Stomach smooth muscle (tissue), 2 donors: Measurements from ENCODE around the gene DENND4A.

Experiments used
- H3K27ac ChIP-seq: one replicate; pipeline ENCODE4 v1.7.0; 2013; ENCODE audit warnings: mild to moderate bottlenecking, low read length, inconsistent platforms
- H3K27me3 ChIP-seq, 2 donors: one replicate each; pipeline ENCODE4 v1.7.0; 2013; ENCODE audit warnings: low read length in 2 of 2; ENCODE audit not compliant: insufficient read depth in 2 of 2, control insufficient read depth in 1 of 2
- H3K36me3 ChIP-seq, 2 donors: one replicate each; pipeline ENCODE4 v1.7.0; 2013; ENCODE audit warnings: low read length in 2 of 2; ENCODE audit not compliant: control insufficient read depth in 2 of 2, insufficient read depth in 2 of 2
- H3K4me1 ChIP-seq: one replicate; pipeline ENCODE4 v1.7.0; 2013; ENCODE audit warnings: low read length; ENCODE audit not compliant: control insufficient read depth, insufficient read depth
- H3K4me3 ChIP-seq, 2 donors: one replicate each; pipeline ENCODE4 v1.7.0; 2013; ENCODE audit warnings: low read length in 2 of 2
- H3K9ac ChIP-seq, 2 donors: one replicate each; pipeline ENCODE4 v1.7.0; 2013; ENCODE audit warnings: low read length in 2 of 2, mild to moderate bottlenecking in 1 of 2
- H3K9me3 ChIP-seq, 2 donors: one replicate each; pipeline ENCODE4 v1.7.0; 2013; ENCODE audit warnings: low read length in 2 of 2; ENCODE audit not compliant: control insufficient read depth in 2 of 2
- donor health status: healthy.
- donor health status: Pancreatic carcinoma.

The DENND4A gene

DNA sequence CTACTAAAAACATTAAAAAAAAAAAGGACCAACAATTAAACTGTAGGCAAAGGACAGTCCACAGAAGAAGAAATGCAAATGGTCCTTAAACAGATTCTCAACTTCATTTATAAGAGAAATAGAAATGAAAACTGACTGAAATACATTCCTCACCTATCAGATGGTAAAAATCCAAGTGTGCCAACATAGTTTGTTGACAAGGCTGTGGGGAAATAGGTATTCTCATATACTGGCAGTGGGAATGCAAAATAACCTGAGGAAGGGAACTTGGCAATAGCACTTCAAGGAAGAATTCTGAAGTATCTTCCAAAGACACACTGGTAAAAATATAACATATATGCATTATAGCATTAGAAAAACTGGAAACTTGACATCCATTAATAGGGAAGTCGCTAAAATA is 116.5 kb downstream of the DENND4A start:
- Histone ChIP-seq H3K4me3 (no peak overlapping the region), H3K36me3 (peaks cover 8 to 12% of the 10 kb centered on the region in 2 donors), H3K9me3 (no peaks in the 10 kb centered on the region), H3K27me3 (no peaks in the 10 kb centered on the region), H3K27ac (no peak overlapping the region), H3K4me1 (no peaks in the 10 kb centered on the region), H3K9ac (no peak overlapping the region)

DNA sequence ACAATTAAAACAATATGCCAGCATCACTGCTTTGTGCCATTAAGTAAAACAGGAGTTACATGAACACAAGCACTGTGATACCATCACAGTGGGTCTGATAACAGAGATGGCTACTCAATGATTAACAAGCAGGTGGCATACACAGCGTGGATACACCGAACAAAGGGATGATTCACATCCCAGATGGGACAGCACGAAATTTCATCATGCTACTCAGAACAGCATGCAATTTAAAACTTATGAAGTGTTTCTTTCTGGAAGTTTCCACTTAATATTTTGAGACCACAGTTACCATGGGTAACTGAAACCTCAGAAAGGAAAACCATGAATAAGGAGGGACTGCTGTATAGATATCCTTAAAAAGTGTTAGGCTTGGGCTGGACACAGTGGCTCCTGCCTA is 125.8 kb downstream of the DENND4A start:
- no peak overlapping the region for H3K9ac ChIP-seq
- H3K4me3 ChIP-seq: no peak overlapping the region
- H3K4me1 ChIP-seq: no peaks in the 10 kb centered on the region
- H3K36me3 ChIP-seq: peaks cover 28 to 29% of the 10 kb centered on the region in 2 donors
- H3K27ac ChIP-seq: no peak overlapping the region
- no peaks in the 10 kb centered on the region for H3K9me3 ChIP-seq
- H3K27me3 ChIP-seq: no peaks in the 10 kb centered on the region

DNA sequence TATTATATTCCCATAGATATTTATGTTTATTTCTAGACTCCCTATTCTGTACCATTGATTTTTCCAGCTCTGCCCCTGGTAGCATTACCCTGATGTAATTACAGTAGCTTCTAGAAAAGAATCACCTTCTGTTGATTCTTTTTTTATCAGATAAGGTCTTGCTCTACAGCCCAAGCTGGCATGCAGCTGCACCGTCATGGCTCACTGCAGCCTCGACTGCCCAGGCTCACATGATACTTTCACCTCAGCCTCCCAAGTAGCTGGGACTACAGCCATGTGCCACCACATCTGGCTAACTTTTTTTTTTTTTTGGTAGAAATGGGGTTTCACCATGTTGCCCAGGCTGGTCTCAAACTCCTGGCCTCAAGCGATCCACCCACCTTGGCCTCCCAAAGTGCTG is 128.6 kb downstream of the DENND4A start:
- Histone ChIP-seq H3K9me3 (no peaks in the 10 kb centered on the region), H3K4me3 (no peak overlapping the region), H3K36me3 (peaks cover 18 to 28% of the 10 kb centered on the region in 2 donors), H3K4me1 (no peaks in the 10 kb centered on the region), H3K9ac (no peak overlapping the region), H3K27me3 (no peaks in the 10 kb centered on the region), H3K27ac (no peak overlapping the region)

DNA sequence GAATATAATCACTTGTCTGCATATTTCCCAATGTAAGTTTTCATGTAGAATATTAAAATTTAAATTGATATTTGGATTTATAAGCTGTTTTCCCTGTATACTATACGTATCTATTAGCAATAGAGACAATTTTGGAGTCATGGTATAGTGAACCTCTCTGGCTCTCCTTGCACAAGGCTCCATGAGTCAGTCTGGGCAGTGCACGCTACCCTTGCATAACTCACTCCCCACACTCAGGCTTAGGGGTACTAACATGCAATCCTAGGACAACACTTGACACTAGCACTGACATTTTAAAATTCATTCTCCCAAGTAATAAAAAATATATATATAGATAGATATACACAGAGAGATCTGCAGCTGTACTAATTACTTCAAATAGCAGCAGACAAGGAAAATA is 131.2 kb downstream of the DENND4A start:
- Histone ChIP-seq H3K27me3 (no peaks in the 10 kb centered on the region), H3K9ac (no peak overlapping the region), H3K4me3 (no peak overlapping the region), H3K4me1 (no peaks in the 10 kb centered on the region), H3K36me3 (peaks cover 13 to 31% of the 10 kb centered on the region in 2 donors), H3K9me3 (no peaks in the 10 kb centered on the region), H3K27ac (no peak overlapping the region)

DNA sequence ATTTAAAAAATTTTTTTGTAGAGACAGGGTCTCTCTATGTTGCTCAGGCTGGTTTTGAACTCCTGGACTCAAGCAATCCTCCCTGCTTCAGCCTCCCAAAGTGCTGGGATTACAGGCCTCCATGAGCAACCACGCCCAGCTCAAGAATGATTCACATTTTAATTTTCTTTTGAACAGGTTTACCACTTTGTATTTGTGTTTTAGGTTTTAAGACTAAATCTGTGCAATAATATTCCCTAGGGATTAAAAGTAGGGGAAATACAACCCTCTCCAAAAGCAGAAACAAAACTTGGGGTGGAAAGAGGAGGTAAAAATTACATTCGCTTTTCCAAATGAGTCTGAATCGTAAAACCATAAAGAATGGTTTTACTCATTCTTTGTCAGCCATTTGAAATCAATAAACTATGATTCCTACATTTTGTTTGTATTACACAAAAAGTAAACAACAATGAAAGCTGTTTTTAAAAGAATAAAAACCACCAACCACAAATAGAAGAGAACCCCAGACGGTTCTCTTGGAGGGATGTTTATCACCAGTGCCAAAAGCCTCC is 132.5 kb downstream of the DENND4A start:
- Histone ChIP-seq H3K27ac (no peak overlapping the region), H3K4me1 (no peaks in the 10 kb centered on the region), H3K9me3 (no peaks in the 10 kb centered on the region), H3K9ac (no peak overlapping the region), H3K36me3 (peaks cover 9 to 31% of the 10 kb centered on the region in 2 donors), H3K27me3 (no peaks in the 10 kb centered on the region), H3K4me3 (no peak overlapping the region)

DNA sequence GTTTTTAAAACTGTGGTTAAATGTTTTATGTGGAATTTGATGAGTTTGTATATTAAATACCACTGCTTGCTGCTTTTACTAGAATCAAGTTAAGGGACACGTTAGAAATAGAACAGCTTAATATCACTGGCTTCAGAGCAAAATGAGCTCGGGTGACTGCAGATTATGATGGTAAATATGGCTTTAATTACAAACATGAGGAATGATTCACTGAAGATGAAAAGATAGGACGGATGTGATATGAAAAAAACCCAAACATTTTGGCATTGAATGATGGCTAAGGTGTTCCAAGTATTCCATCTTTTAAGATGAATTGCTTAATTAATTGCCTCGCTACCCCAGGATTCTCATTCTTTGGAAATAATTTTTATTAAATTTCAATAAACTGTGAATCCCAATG is 136.6 kb downstream of the DENND4A start:
- Histone ChIP-seq H3K27ac (no peak overlapping the region), H3K9me3 (no peaks in the 10 kb centered on the region), H3K36me3 (peaks cover 10 to 30% of the 10 kb centered on the region in 2 donors), H3K9ac (no peak overlapping the region), H3K27me3 (no peaks in the 10 kb centered on the region), H3K4me3 (no peak overlapping the region), H3K4me1 (no peaks in the 10 kb centered on the region)

DNA sequence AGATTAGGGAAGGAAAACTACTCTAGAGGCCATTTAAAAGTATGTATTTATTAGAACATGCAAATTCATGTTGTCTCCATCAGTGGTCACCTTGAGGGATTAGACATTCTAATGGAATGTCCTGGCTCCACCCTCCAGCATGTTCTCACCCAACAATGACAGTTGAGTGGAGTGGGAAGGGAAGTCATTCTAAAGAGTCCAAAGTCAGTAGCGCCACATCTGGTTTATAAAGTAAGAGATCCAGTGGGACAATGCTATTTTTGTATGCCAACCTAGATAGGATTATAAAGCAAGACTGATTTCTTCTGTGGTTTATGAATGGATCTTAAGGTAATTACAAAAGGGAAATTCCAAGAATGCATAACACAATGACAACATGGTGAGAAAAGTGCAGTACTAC is 137.1 kb downstream of the DENND4A start:
- Histone ChIP-seq H3K4me1 (no peaks in the 10 kb centered on the region), H3K36me3 (peaks cover 10 to 28% of the 10 kb centered on the region in 2 donors), H3K9ac (no peak overlapping the region), H3K27me3 (no peaks in the 10 kb centered on the region), H3K27ac (no peak overlapping the region), H3K9me3 (no peaks in the 10 kb centered on the region), H3K4me3 (no peak overlapping the region)

DNA sequence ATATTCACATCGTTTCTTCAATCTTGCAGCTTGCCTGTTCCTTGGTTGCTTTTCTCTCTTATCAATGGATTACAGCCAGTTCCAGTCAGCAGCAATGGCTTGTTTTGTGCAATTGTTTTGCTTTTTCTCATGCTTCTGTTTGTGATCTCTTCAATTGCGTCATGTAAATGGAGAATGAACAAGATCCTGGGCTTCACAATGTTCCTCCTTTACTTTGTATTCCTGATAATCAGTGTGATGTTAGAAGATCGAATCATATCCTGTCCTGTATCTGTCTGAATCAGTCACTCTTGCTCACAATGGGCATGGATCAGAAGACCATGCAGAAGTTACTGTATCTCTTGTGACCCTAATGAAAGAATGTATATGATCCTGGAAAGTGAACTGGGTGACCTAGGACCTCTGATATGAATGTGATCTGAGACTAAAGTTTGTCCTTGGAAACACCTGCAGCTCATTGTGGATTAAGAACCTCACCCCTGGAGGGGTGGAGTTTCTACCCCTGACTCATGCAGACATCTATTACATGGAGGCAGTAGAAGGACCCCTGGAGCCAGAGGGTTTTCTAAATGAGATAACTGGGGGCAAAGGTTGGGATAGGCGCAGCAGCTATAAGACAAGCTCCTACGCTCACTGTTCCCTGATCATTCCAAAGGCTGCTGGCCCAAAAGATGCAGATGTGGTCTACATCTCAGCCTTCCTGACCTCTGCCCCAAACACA is 138.1 kb downstream of the DENND4A start:
- no peaks in the 10 kb centered on the region for H3K9me3 ChIP-seq
- peaks cover 10 to 25% of the 10 kb centered on the region in 2 donors for H3K36me3 ChIP-seq

DNA sequence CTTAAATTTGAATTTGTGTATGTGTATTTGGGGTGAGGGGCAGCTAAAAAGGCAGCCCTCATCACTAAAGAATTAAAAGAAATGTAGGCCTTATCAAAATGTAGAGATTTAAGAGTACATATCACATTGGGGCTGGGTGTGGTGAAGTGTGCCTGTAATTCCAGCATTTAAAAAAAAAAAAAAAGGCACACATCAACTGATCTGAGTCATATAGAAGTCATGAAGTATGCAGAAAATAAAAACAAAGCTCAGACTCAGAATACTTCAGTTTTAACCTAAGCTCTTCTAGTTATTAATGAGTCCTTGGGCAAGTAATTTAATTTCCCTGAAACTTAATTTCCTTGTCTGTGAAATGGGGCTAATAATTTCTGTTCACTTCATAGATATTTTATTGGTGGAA is 138.8 kb downstream of the DENND4A start:
- Histone ChIP-seq H3K9ac (no peak overlapping the region), H3K4me1 (no peaks in the 10 kb centered on the region), H3K27me3 (no peaks in the 10 kb centered on the region), H3K4me3 (no peak overlapping the region), H3K36me3 (peaks cover 10 to 24% of the 10 kb centered on the region in 2 donors), H3K9me3 (no peaks in the 10 kb centered on the region), H3K27ac (no peak overlapping the region)

More for the DNA sequence above, 138.1 kb downstream of the DENND4A start:
- no peak overlapping the region for H3K4me3 ChIP-seq
- H3K27me3 ChIP-seq: no peaks in the 10 kb centered on the region
- no peak overlapping the region for H3K27ac ChIP-seq
- H3K4me1 ChIP-seq: no peaks in the 10 kb centered on the region
- H3K9ac ChIP-seq: no peak overlapping the region

DNA sequence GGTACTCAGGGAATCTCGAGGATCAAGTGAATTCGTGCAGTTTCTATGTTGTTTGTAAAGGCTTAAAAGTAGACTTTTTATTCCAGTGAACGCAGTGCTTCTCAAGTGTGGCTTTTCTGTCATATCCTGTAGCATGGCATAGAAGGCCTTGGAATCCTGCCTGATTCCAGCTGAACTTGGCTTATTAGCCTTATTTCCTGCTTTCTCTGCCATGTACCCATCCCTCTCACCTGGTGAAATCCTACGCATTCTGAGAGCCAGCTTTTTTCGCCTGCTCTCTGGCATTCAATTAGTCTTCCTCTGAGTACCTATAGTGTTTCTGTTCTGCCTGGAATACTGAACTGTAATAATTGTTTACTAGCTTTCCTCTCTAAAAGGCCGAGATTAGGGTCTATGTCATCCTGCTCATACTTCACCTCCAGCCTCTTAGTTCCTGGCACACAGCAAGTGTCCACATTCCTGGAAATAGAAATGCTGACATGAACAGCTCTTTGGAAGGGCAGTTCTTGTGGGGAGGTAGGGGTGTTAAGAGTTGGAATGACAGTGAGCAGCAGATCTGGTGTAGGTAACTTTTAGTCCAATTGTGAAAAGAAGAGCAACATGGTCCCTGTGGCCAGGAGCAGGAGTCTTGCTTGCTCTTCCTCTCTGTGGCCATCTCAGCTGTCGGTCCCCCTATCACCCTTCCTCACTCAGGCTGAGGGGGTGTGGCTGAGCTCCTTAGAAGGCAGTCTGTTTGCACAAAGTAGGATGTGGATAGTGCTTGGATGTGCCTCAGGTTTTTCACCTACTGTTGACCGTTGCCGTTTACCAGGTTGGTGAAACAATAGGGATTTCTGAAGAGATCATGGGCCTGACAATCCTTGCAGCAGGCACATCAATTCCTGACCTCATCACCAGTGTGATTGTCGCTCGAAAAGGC is 140.0 kb downstream of the DENND4A start:
- no peaks in the 10 kb centered on the region for H3K4me1 ChIP-seq
- no peak overlapping the region for H3K27ac ChIP-seq
- no peaks in the 10 kb centered on the region for H3K27me3 ChIP-seq
- H3K4me3 ChIP-seq: no peak overlapping the region
- H3K9me3 ChIP-seq: no peaks in the 10 kb centered on the region
- peaks cover 9 to 20% of the 10 kb centered on the region in 2 donors for H3K36me3 ChIP-seq
- H3K9ac ChIP-seq: no peak overlapping the region
